Muscle of back (tissue), 11 donors: ENCODE results near the gene COL9A1. TPM values are rescaled to one million over a fixed set of nuclear protein-coding genes. Genes with fewer than 3 reads are reported as not detected.

Source experiments
- DNase-seq, 3 donors: peaks; one replicate each; pipeline versions ENCODE4 v3.0.0 to v3.0.0-alpha.2; 2013
- polyA plus RNA-seq, 10 donors: library from polyadenylated mRNA; unstranded; fragments of 120-200 nt; gene quantifications; one replicate each; pipeline ENCODE4 v1.2.1, GENCODE V29; 2013; ENCODE audit not compliant: insufficient read length in 10 of 10

COL9A1 gene
- polyA plus RNA-seq, 10 donors = 3.2 to 10.3 (median 5.3) TPM

DNA sequence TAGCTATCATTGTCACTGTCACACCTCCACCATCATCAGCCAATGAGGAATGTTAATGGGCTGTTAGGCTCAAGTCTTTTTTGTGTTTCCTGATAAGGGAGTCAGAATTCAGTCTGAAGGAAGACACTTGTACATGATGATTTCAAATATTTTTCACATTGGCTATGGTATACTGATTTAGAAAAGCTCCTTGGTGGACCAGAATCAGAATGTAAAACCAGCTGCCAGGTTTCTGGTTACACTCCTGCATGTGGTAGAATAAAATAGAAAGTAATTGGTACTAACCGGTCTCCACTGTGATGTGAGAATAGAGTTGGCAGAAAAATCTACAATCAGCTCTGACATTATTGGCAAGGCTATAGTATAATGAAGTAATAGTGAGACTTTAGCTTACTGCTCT, 10.7 kb downstream of the COL9A1 start:
- DNase-seq = peak in 1 of 3 donors; percentile 9

DNA sequence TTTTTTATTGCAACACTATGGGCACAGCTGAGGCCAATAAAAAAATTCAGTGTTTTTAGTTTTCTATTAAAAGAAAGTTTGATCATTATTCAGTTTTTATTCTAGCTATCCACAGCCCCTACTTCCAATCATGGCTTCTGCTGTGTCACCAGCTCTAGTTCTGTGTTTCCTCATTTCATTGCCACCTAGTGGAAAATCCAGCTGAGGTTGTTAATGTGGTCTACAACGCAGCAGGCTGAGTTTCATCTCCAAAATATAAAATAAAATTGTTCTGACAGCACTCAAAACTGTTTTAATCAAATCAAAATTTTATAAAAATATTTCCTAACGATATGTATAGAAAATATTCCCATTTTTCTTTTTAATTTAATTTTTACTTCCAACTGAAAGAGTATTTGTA, 13.6 kb downstream of the COL9A1 start:
- DNase-seq = peak in 1 of 3 donors; percentile 20

DNA sequence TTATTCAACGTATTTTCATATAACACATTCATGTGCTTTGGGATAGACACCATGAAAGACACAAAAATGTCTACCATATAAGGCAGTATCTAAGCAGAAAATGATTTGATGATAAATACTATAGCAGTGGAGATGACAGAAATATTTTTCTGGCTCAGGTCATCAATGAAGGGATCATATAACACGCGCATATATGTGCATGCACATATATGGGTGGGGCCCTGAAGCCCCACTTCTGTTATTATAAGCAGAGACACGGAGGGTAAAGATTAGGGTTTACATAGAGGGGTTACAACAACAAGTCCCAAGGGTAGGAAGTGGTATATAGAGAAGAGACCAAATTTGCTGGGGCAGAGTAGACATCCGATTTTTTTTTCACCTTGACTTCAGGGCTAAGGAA, 16.0 kb downstream of the COL9A1 start:
- DNase-seq = no peak

- no peak for DNase-seq
Observed at GRCh38 chr6:70285201-70285600, 17.7 kb downstream of the COL9A1 start.

GRCh38 chr6:70282919-70283461, 19.9 kb downstream of the COL9A1 start:
- peak in 1 of 3 donors; percentile 25 for DNase-seq

GRCh38 chr6:70282312-70282918, 20.5 kb downstream of the COL9A1 start:
- DNase-seq = peak; percentile 3 to 69 (median 31)

DNA sequence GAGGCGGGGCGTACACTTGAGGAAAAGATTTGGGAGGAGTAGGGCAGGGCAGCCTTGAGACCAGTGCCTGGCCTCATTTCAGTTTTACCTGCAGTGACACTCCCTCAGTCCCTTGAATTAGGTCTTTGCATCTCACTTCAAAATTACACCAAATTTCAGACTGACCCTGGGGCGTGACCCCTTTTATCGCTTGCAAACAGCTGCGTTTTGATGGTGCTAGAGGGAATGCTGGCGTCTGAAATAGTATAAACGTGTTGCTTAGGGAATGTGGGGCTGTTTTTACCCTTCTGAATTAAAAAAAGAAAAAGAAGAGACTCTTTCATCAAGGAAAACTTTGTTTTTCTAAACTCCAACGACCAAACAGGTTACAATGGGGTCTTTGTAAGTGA, 21.0 kb downstream of the COL9A1 start:
- no peak for DNase-seq

- DNase-seq = no peak
Observed at GRCh38 chr6:70280400-70280853, 22.5 kb downstream of the COL9A1 start.

DNA sequence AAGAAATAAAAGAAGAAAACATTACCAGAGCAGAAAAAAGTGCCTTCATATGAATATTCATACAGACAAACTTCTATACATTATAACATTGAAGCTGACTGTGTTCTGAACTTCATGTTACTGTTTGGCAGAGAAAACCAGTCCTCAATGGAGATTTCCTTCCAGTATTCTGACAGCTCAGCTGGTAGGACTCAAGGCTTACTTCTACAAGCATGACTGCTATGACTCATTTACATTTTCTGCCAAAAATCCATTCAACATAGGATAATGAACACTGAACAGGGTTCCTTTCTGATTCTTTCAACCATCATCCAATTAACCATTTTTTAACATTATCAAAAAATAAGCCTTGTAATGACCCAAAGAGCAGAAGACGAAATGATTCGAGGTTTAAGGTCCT, 25.4 kb downstream of the COL9A1 start:
- DNase-seq = peak in 1 of 3 donors; percentile 26

- no peak for DNase-seq
Observed at GRCh38 chr6:70274338-70274737, 28.5 kb downstream of the COL9A1 start.

- DNase-seq = no peak
Observed at GRCh38 chr6:70272071-70272470, 30.8 kb downstream of the COL9A1 start.

- no peak for DNase-seq
Observed at GRCh38 chr6:70270287-70271005, 32.4 kb downstream of the COL9A1 start.

- no peak for DNase-seq
Observed at GRCh38 chr6:70266142-70266541, 36.7 kb downstream of the COL9A1 start.

- peak in 1 of 3 donors; percentile 20 for DNase-seq
Observed at GRCh38 chr6:70264306-70264705, 38.6 kb downstream of the COL9A1 start.

DNA sequence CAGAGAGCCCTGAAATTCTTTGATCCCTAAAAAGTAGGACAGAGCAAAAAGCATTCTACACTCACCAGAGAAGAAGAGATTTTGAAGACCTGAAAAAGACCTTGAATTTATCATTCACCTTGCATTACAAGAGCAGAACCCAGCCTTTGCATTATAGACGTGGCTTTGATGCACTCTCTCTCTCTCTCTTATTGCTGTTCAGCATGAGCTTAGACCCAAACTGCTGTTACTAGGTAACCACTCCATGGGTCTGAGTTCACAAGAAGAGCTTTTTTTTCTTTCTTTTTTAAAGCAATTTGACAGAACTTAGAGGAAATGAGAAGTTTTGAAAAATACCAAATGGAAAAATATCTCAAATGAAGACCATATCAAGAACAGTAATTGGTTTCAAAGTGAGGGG, 44.4 kb downstream of the COL9A1 start:
- DNase-seq = no peak

- no peak for DNase-seq
Observed at GRCh38 chr6:70257768-70258273, 45.1 kb downstream of the COL9A1 start.

GRCh38 chr6:70254784-70255183, 48.1 kb downstream of the COL9A1 start:
- DNase-seq = no peak

- DNase-seq = no peak
Observed at GRCh38 chr6:70253923-70254322, 49.0 kb downstream of the COL9A1 start.

- no peak for DNase-seq
Observed at GRCh38 chr6:70252604-70253003, 50.3 kb downstream of the COL9A1 start.

GRCh38 chr6:70246118-70246517, 56.8 kb downstream of the COL9A1 start:
- DNase-seq = no peak

DNA sequence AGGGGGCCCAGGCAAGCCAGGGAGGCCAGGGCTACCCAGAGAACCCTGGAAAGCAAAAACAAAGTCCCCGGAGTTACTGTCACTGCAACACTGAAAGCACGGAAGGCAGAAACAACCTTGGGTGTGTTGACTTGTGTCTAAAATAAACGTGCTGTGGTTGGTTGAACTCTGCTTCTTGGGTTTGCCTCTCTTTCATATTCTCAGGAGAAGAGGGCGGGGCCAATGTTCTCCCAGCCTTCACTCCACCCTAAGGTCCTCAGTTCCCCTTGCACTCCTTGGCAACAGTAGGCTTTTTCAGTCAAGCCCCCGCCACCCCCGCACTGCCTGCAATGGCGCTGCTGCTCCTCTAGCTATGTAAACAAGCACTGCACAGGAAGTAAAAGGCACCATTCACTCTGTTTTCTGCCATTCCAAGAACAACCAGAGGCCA, 60.9 kb downstream of the COL9A1 start:
- no peak for DNase-seq

GRCh38 chr6:70241031-70241430, 61.9 kb downstream of the COL9A1 start:
- DNase-seq = no peak

DNA sequence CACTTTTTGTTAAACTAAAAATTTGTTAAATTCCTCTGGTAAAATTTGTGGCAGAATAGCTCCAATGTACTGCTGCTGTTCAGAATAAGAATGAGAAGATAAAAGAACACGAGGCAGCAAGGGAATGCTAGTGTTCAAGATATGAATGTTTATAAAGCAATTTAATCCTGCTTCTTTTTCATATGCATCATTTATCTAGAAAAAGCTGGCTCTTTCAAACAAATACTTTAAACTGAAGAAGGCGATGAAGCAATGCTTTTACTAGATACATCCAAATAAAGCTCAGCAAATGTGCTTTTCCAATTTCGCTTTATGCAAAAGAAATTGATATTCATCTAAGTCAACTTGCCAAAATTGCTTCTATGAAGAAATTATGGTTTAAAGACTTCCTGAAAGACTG, 66.5 kb downstream of the COL9A1 start:
- DNase-seq = no peak
